GM12878 (cell line): ENCODE data around the gene TRAPPC12. TPM values are rescaled to one million over a fixed set of nuclear protein-coding genes. Genes with fewer than 3 reads are reported as not detected.

Experiments used
- ATAC-seq: fragments of 200-7000 bp; cut with Tn5 transposase; 3 replicates; pipeline ENCODE4 v1.9.1; 2020; ENCODE audit warnings: mild to moderate bottlenecking, moderate library complexity
- BruUV-seq: library from RNA; stranded (reverse); fragments of 400-500 nt; replicated peaks from 2 replicates; lab custom pipeline; 2021; lab: Mats Ljungman, UMichigan
- CTCF ChIA-PET: fragments of 300-600 bp; sonication (Branson Sonifier 250); formaldehyde crosslinking; extraction: SDS; loops from one replicate; lab custom pipeline; 2021; ENCODE audit warnings: inconsistent platforms; lab: Yijun Ruan, JAX
- POLR2A ChIA-PET: fragments of 350-600 bp; formaldehyde crosslinking; extraction: SDS; loops from one replicate; lab custom pipeline; 2021; ENCODE audit warnings: inconsistent platforms; lab: Charles Lee
- RAD21 ChIA-PET: fragments of 300-600 bp; sonication (Branson Sonifier 250); formaldehyde crosslinking; loops from one replicate; lab custom pipeline; 2023; ENCODE audit warnings: antibody characterized with exemption; ENCODE audit not compliant: unreplicated experiment; lab: Charles Lee
- SMC1A ChIA-PET: fragments of 300-600 bp; sonication (Branson Sonifier 250); formaldehyde crosslinking; loops from one replicate; lab custom pipeline; 2023; ENCODE audit not compliant: unreplicated experiment, uncharacterized antibody; lab: Charles Lee
- DNase-seq: peaks from one replicate; pipeline ENCODE4 v3.0.0-alpha.2; 2011; ENCODE audit warnings: low read depth, low spot score
- FAIRE-seq: peaks from 3 replicates; lab custom pipeline; 2011; peaks lifted over from hg19 to GRCh38; lab: Jason Lieb, UNC
- H2AFZ ChIP-seq: 2 replicates; pipeline ENCODE4 v1.6.0; 2011; ENCODE audit warnings: low read depth, low read length, control low read depth; ENCODE audit not compliant: control insufficient read depth
- H3K27ac ChIP-seq: 2 replicates; pipeline ENCODE4 v1.5.1; 2011; ENCODE audit warnings: control low read depth; ENCODE audit not compliant: control insufficient read depth, insufficient read depth
- H3K27me3 ChIP-seq, 2 experiments: replicated peaks in 1 of 2; 2 replicates each; pipeline versions ENCODE4 v1.6.0 to v1.6.1; 2011; ENCODE audit warnings: low read length in 1 of 2; ENCODE audit not compliant: control insufficient read depth in 2 of 2, insufficient read depth in 2 of 2
- H3K36me3 ChIP-seq, 2 experiments: 2 replicates each; pipeline ENCODE4 v1.5.1; 2011; ENCODE audit warnings: low read length in 1 of 2; ENCODE audit not compliant: control insufficient read depth in 2 of 2, insufficient read depth in 2 of 2
- H3K4me1 ChIP-seq: 2 replicates; pipeline ENCODE4 v1.6.1; 2011; ENCODE audit warnings: mild to moderate bottlenecking, low read length, moderate library complexity, mixed read lengths; ENCODE audit not compliant: control insufficient read depth, insufficient read depth
- H3K4me2 ChIP-seq: 2 replicates; pipeline ENCODE4 v1.6.0; 2011; ENCODE audit warnings: control low read depth; ENCODE audit not compliant: control insufficient read depth, insufficient read depth
- H3K4me3 ChIP-seq: fragments of 200-600 bp; sonication (generic); 2 replicates; pipeline ENCODE4 v1.5.1; 2016
- H3K79me2 ChIP-seq: 2 replicates; pipeline ENCODE4 v1.6.0; 2011; ENCODE audit warnings: low read length; ENCODE audit not compliant: control insufficient read depth, insufficient read depth
- H3K9ac ChIP-seq: 2 replicates; pipeline ENCODE4 v1.8.0; 2011; ENCODE audit warnings: low read length, control low read depth, mixed read lengths; ENCODE audit not compliant: control insufficient read depth, insufficient read depth
- H3K9me3 ChIP-seq: replicated peaks from 3 replicates; pipeline ENCODE4 v1.5.1; 2011; ENCODE audit warnings: mild to moderate bottlenecking, low read length; ENCODE audit not compliant: control insufficient read depth, insufficient read depth
- H4K20me1 ChIP-seq: 2 replicates; pipeline ENCODE4 v1.6.0; 2011; ENCODE audit not compliant: control insufficient read depth, insufficient read depth
- FOXK2 ChIP-seq: fragments of 450-650 bp; IDR thresholded peaks from 2 replicates; pipeline ENCODE4 v1.6.1; 2017; ENCODE audit warnings: mild to moderate bottlenecking, moderate library complexity
- HDAC6 ChIP-seq: fragments of 200-600 bp; sonication (generic); IDR thresholded peaks from one replicate; pipeline ENCODE4 v1.8.0; 2017; ENCODE audit warnings: antibody characterized with exemption; ENCODE audit not compliant: unreplicated experiment
- NR2C1 ChIP-seq: fragments of 450-650 bp; IDR thresholded peaks from 2 replicates; pipeline ENCODE4 v1.6.1; 2017; ENCODE audit warnings: antibody characterized with exemption, mild to moderate bottlenecking, moderate library complexity
- WGBS: methylation state at CpG from one replicate; pipeline ENCODE4 v1.1.6; 2016; ENCODE audit warnings: low lambda C conversion rate; ENCODE audit not compliant: insufficient replicate concordance, insufficient coverage; ENCODE audit errors: missing lambda C conversion rate; 5-methylcytosine and 5-hydroxymethylcytosine counted together
- in situ Hi-C: fragments of 300-500 bp; cut with MboI; formaldehyde crosslinking; loops from 9 replicates; pipeline ENCODE4 v1.14.3; 2018; ENCODE audit warnings: mixed read lengths
- intact Hi-C: fragments of 100-400 bp; cut with micrococcal nuclease; formaldehyde crosslinking; loops from one replicate; pipeline ENCODE4 v1.14.2; 2022; ENCODE audit not compliant: unreplicated experiment
- polyA plus RNA-seq, 11 experiments: library from polyadenylated mRNA; depleted of rRNA in 4 of 11; unstranded in 6 of 11; stranded (reverse) in 5 of 11; fragments of >200 nt; fragmentation: Nextera tagmentation in 4 of 11; fragmentation: Illumina TruSeq in 1 of 11; extraction: Ambion mirVana in 4 of 11; extraction: Trizol in 1 of 11; gene quantifications; 1 replicate in 1 of 11; 2 replicates in 10 of 11; pipeline versions ENCODE4 v1.2.1 to v1.2.3, GENCODE V29; 2011 to 2016; ENCODE audit warnings: inconsistent platforms in 2 of 11, missing spikeins in 2 of 11, low read depth in 1 of 11
- total RNA-seq, 4 experiments: library from RNA; depleted of rRNA in 3 of 4; stranded (reverse); fragments of >200 nt in 3 of 4; fragmentation: Illumina TruSeq in 1 of 4; extraction: Trizol in 1 of 4; gene quantifications; 2 replicates each; pipeline versions ENCODE4 v1.2.1 to v1.2.3, GENCODE V29; 2013 to 2021
- TF ChIP-seq, protein P1 (sequence below): IDR thresholded peaks from 2 replicates; pipeline ENCODE4 v1.6.1; 2012; ENCODE audit warnings: low read depth, low read length, improper control_type of control experiment
- TF ChIP-seq, protein P2 (sequence below), 3 experiments: IDR thresholded peaks in 2 of 3; conservative IDR thresholded peaks in 1 of 3; 2 replicates each; pipeline ENCODE4 v1.5.1; 2011; ENCODE audit warnings: low read depth in 3 of 3, low read length in 3 of 3, mild to moderate bottlenecking in 3 of 3, control low read depth in 2 of 3, moderate library complexity in 2 of 3, inconsistent platforms in 1 of 3, mixed read lengths in 1 of 3; ENCODE audit not compliant: control insufficient read depth in 2 of 3, insufficient read depth in 1 of 3; ENCODE audit errors: extremely low read depth in 1 of 3

Gene TRAPPC12
- total and polyA plus RNA-seq, 10 of the 15 experiments (the other 5 are each of a cell fraction or from before 2014, with no cell fraction given), result 8.6 to 77.1 (median 37.4) TPM

DNA sequence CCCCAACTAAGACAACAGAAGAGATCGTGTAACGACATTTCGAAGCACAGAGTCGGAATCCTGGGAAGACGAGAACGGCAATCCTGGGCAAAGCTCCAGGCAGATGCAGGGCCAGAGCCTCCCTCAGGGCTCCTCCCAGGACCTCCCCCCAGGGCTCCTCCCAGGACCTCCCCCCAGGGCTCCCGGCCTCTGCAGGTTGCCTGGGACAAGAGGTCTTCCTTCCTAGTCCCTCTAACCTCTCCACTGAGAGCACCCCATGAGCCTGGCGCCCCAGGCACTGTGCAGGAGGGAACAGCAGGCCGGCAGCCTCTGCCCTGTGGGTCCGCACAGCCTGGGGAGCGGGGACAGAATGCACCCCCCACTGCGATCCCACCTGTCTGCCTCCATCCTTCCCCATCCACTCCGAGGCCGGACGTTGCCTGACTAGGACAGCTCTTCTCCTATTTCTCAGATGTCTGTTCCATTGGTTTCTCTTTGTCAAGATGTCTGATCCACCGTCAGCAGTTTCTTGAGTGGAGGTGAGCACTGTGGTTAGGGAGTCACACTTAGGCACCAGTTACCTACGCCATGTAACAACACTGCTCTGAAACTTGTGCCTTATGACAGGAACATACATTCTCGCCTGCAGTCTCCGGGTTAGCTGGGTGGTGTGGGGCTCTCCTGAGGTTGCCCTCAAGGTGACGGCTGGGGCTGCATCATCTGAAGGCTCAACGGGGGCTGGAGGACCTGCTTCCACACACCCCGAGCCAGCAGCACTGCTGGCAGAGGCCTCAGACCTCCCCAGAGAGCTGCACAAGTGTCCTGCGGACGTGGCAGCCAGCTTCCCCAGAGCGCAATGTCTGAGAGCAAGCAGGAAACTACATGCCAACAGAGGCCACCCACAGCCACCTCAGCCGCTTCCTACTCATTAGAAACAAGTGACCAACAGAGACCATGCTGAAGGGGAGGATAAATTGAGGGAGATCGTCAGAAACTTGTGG is 111.0 kb downstream of the TRAPPC12 start (continued):
- TF ChIP-seq, protein P1, sequence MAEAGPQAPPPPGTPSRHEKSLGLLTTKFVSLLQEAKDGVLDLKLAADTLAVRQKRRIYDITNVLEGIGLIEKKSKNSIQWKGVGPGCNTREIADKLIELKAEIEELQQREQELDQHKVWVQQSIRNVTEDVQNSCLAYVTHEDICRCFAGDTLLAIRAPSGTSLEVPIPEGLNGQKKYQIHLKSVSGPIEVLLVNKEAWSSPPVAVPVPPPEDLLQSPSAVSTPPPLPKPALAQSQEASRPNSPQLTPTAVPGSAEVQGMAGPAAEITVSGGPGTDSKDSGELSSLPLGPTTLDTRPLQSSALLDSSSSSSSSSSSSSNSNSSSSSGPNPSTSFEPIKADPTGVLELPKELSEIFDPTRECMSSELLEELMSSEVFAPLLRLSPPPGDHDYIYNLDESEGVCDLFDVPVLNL, result no peak
- TF ChIP-seq, all 136 proteins: peak for 0

DNA sequence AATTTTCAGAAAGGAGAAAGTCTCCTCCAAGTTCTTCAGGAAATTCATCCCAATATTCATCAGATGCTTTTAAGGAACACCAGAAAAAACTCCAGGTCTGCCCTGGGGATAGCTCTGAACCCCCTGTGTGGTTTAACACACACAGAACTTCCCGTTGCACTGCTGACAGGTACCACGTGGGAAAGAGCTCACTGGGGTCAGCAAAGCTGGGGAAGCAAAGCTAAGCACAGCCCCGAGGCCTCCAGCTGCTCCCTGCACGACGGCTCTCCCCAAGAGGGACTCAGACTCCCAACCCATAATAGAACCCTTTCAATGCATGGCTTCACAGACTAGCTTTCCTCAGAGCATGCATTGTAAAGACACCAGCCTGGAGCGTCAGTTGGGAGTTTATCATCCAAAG is 111.8 kb downstream of the TRAPPC12 start:
- Histone ChIP-seq H3K4me1 (no peaks in the 10 kb centered on the region), H3K4me3 (no peak overlapping the region), H3K79me2 (no peaks in the 10 kb centered on the region), H3K9ac (no peak overlapping the region), H3K4me2 (no peak overlapping the region), H3K27ac (no peak overlapping the region), H3K36me3 (no peaks in the 10 kb centered on the region), H2AFZ (no peak overlapping the region), H3K27me3 (no peaks in the 10 kb centered on the region), H3K9me3 (no peaks in the 10 kb centered on the region), H4K20me1 (no peaks in the 10 kb centered on the region)
- ChIA-PET SMC1A (interaction anchor here (1.8 kb wide), 1 partner anchor 67 kb away, joined by 3 read pairs; no protein-coding TSS in a partner anchor), RAD21 (no interaction called here), POLR2A (no interaction called here), CTCF (no interaction called here)
- in situ Hi-C loops, result no loop called here
- BruUV-seq, result no TSS peak
- WGBS, result 7% methylated on average over 6 of the region's 6 CpGs
- DNase-seq (no peak), FAIRE-seq (no peak), ATAC-seq (peak; percentile 23; the same call in 2 of the 3 replicates)
- no peak for TF ChIP-seq HDAC6
- TF ChIP-seq, protein P2, sequence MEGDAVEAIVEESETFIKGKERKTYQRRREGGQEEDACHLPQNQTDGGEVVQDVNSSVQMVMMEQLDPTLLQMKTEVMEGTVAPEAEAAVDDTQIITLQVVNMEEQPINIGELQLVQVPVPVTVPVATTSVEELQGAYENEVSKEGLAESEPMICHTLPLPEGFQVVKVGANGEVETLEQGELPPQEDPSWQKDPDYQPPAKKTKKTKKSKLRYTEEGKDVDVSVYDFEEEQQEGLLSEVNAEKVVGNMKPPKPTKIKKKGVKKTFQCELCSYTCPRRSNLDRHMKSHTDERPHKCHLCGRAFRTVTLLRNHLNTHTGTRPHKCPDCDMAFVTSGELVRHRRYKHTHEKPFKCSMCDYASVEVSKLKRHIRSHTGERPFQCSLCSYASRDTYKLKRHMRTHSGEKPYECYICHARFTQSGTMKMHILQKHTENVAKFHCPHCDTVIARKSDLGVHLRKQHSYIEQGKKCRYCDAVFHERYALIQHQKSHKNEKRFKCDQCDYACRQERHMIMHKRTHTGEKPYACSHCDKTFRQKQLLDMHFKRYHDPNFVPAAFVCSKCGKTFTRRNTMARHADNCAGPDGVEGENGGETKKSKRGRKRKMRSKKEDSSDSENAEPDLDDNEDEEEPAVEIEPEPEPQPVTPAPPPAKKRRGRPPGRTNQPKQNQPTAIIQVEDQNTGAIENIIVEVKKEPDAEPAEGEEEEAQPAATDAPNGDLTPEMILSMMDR (IDR thresholded peaks at IDR 0.05 in 2 of 3, conservative IDR thresholded peaks at IDR 0.05 in 1 of 3; ENCODE audit: control insufficient read depth in 2 of 3, extremely low read depth in 1 of 3, insufficient read depth in 1 of 3, low read depth in 3 of 3, low read length in 3 of 3), result no peak
- no peak for TF ChIP-seq FOXK2
- TF ChIP-seq NR2C1, result no peak
- intact Hi-C loops, result no loop called here
